HUES48 (cell line): ENCODE measurements around the gene COX7B.
"Not testable (repeated sequence)": the region's sequence is repeated elsewhere in the genome, so short reads cannot be mapped to it uniquely, and the experiment has no call there.

Experiments used
- H3K27ac ChIP-seq: one replicate; pipeline ENCODE4 v1.7.0; 2013; ENCODE audit warnings: low read depth, low read length, inconsistent platforms
- H3K27me3 ChIP-seq: 2 replicates; pipeline ENCODE4 v1.6.1; 2013; ENCODE audit warnings: mild to moderate bottlenecking, low read length; ENCODE audit not compliant: control insufficient read depth, insufficient read depth
- H3K36me3 ChIP-seq: 2 replicates; pipeline ENCODE4 v1.6.1; 2013; ENCODE audit warnings: low read length; ENCODE audit not compliant: control insufficient read depth, insufficient read depth
- H3K4me1 ChIP-seq: 2 replicates; pipeline ENCODE4 v1.6.1; 2013; ENCODE audit warnings: mild to moderate bottlenecking, low read length; ENCODE audit not compliant: control insufficient read depth, insufficient read depth
- H3K4me3 ChIP-seq: 2 replicates; pipeline ENCODE4 v1.5.1; 2013; ENCODE audit warnings: mild to moderate bottlenecking, low read depth, low read length
- H3K9ac ChIP-seq: 2 replicates; pipeline ENCODE4 v1.6.1; 2013; ENCODE audit warnings: mild to moderate bottlenecking, low read depth, low read length, moderate library complexity
- H3K9me3 ChIP-seq: 2 replicates; pipeline ENCODE4 v1.6.1; 2013; ENCODE audit warnings: low read length; ENCODE audit not compliant: control insufficient read depth, insufficient read depth

COX7B gene, protein sequence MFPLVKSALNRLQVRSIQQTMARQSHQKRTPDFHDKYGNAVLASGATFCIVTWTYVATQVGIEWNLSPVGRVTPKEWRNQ

DNA sequence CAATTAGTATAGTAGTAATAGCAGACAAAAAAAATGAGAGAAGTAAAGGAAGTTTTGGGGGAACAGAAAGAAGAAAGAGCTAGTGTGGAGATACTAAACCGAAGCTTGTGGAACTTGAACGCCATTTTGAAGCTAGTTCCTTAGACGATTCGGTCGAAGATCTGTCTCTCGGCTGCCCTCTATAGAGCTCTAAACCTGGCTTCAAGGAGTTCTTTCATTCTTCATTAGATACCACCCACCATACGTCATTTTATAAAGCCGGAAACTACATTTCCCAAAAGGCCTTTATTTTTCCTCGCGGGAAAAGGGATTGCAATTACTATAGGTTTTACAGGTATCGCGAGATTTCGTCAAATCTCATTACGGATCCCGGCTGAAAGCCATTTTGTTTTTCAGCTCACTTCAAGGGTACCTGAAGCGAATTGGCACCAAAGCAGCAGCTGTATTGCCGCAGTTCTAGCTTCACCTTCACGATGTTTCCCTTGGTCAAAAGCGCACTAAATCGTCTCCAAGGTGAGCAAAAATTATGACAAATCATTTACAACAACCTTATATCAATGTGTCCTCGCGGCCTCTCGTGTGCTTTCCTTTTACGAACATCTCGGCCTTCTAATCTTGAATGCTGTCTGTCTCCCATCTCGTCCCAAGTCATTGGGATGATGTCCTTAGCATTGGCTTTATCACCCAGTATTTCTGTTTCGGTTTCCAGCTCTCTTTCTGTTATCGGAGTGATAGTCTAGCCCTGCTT lies at the start of gene COX7B:
COX7B (plus strand) TSS at position 388 of the 748 bp plus-strand sequence; CDS start at position 474, 86 bp downstream.
- Histone ChIP-seq H3K27me3 (no peaks in the 10 kb centered on the region), H3K9me3 (peaks cover 27% of the 10 kb centered on the region), H3K36me3 (peaks cover 20% of the 10 kb centered on the region), H3K27ac (peak within 1 kb of the TSS; percentile 94), H3K9ac (peak within 1 kb of the TSS; percentile 89), H3K4me1 (no peaks in the 10 kb centered on the region), H3K4me3 (peak within 1 kb of the TSS; percentile 94)

GRCh38 chrX:77875372-77875771 lies 23.9 kb upstream of the COX7B start:
- Histone ChIP-seq H3K4me3 (no peak overlapping the region), H3K4me1 (no peaks in the 10 kb centered on the region), H3K27ac (no peak overlapping the region), H3K27me3 (no peaks in the 10 kb centered on the region), H3K9me3 (peaks cover 16% of the 10 kb centered on the region), H3K9ac (no peak overlapping the region), H3K36me3 (peaks cover 25% of the 10 kb centered on the region)

- H3K36me3 ChIP-seq, H3K27me3 ChIP-seq, H3K4me1 ChIP-seq, H3K9ac ChIP-seq, H3K27ac ChIP-seq, H3K4me3 ChIP-seq: not testable (repeated sequence)
- H3K9me3 ChIP-seq: peaks cover 15% of the 10 kb centered on the region; the same call in 1 of the 2 replicates
Observed at GRCh38 chrX:77881418-77881817, 17.9 kb upstream of the COX7B start.

DNA sequence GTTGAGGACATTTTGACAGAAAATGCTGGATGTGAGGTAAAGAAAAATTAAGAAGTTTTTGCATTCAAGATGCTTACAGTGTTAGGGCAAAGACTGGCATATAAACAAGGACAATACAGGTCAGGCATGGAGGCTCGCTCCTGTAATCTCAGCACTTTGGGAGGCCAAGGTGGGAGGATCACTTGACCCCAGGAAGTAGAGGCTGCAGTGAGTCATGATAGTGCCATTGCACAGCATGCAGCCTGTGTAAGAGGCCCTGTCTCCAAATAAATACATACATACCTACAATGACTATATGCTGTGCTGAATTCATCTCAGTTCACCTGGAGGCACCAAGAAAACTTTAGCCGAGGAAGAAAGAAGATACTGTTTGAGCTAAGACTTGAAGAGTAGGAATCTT lies 6.4 kb upstream of the COX7B start:
- no peaks in the 10 kb centered on the region for H3K36me3 ChIP-seq
- no peaks in the 10 kb centered on the region for H3K4me1 ChIP-seq
- H3K4me3 ChIP-seq: no peak overlapping the region
- no peak overlapping the region for H3K9ac ChIP-seq
- no peak overlapping the region for H3K27ac ChIP-seq
- no peaks in the 10 kb centered on the region for H3K27me3 ChIP-seq
- peaks cover 15% of the 10 kb centered on the region for H3K9me3 ChIP-seq

DNA sequence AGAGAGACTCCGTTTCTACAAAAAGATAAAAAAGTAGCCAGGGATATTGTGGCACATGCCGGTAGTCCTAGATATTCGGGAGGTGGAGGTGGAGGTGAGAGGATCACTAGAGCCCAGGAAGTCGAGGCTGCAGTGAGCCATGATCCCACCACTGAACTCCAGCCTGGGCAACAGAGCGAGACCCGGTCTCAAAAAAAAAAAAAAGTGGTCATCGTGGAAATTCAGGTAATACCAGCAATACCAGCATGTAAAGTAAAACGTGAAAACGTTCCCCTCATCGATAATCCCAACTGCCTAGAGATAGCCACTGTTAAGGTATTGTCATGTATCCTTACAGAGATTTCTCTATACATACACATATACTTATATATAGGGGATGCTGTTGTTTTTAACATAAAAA lies 5.6 kb upstream of the COX7B start:
- peak overlapping the region; percentile 87; the same call in 1 of the 2 replicates for H3K4me3 ChIP-seq
- H3K27me3 ChIP-seq: no peaks in the 10 kb centered on the region
- no peak overlapping the region for H3K9ac ChIP-seq
- no peaks in the 10 kb centered on the region for H3K36me3 ChIP-seq
- H3K4me1 ChIP-seq: no peaks in the 10 kb centered on the region
- H3K27ac ChIP-seq: no peak overlapping the region
- H3K9me3 ChIP-seq: peaks cover 15% of the 10 kb centered on the region

DNA sequence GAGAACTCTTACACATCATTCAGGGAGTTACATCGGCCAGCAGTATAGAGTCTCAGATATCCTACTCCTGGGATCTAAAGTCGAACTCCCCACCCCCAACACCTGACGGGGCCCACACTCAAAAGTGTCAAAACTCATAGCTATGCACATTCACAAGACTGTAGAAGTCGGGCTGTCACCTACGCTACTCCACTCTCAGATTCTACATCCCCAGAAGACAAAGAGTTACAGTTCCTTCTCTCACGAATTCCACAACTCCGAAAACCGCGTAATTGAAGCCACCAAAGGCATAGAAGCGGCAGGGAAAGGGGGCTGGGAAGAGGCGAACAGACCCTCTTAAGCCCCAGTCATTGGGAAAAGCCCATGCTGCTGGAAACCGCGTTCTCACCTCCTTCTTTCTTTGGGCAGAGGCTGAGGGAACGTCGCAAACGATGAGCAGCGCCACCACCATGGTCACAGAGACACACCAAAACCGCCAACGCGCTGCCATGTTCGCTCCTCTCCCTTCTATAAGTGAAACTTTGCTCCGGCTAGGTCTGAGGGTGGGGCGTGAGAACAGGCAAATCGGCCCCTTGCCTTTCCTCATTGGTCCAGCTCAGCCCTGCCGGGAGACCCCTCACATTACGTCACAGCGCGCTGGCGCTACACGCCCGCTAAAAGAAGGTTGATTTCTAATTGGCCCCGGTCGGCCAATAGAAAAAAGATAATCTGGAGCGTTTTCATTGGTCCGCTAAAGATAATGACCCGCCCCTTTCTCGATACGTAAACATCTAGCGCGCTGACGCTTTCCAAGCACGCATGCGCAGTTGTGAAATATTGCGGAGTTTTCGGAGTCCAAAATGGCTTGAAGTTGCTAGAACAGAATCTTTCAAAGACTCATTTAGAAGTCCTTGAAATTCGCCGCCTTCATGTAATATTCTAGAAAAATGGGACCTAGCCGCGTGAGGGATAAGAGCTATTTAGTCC lies 4.1 kb upstream of the COX7B start, which contains the start of gene MAGT1:
MAGT1 (minus strand) TSS at position 515 of the 966 bp plus-strand sequence; CDS start at position 490, 25 bp downstream.
- Histone ChIP-seq H3K4me1 (no peaks in the 10 kb centered on the region), H3K4me3 (peak within 1 kb of the TSS; percentile 87), H3K27me3 (no peaks in the 10 kb centered on the region), H3K9me3 (peaks cover 21% of the 10 kb centered on the region), H3K9ac (peak within 1 kb of the TSS; percentile 83), H3K36me3 (no peaks in the 10 kb centered on the region), H3K27ac (peak within 1 kb of the TSS; percentile 87)

GRCh38 chrX:77900688-77901087 lies 1.4 kb downstream of the COX7B start:
- no peak overlapping the region for H3K27ac ChIP-seq
- H3K9me3 ChIP-seq: peaks cover 25% of the 10 kb centered on the region
- H3K4me3 ChIP-seq: peak overlapping the region; percentile 94
- H3K36me3 ChIP-seq: peaks cover 29% of the 10 kb centered on the region
- H3K4me1 ChIP-seq: no peaks in the 10 kb centered on the region
- peak overlapping the region; percentile 89 for H3K9ac ChIP-seq
- no peaks in the 10 kb centered on the region for H3K27me3 ChIP-seq

GRCh38 chrX:77901506-77901905 lies 2.2 kb downstream of the COX7B start:
- Histone ChIP-seq H3K27ac (no peak overlapping the region), H3K4me1 (no peaks in the 10 kb centered on the region), H3K36me3 (peaks cover 29% of the 10 kb centered on the region), H3K4me3 (peak overlapping the region; percentile 26; the same call in 1 of the 2 replicates), H3K9me3 (peaks cover 25% of the 10 kb centered on the region), H3K27me3 (no peaks in the 10 kb centered on the region), H3K9ac (no peak overlapping the region)

DNA sequence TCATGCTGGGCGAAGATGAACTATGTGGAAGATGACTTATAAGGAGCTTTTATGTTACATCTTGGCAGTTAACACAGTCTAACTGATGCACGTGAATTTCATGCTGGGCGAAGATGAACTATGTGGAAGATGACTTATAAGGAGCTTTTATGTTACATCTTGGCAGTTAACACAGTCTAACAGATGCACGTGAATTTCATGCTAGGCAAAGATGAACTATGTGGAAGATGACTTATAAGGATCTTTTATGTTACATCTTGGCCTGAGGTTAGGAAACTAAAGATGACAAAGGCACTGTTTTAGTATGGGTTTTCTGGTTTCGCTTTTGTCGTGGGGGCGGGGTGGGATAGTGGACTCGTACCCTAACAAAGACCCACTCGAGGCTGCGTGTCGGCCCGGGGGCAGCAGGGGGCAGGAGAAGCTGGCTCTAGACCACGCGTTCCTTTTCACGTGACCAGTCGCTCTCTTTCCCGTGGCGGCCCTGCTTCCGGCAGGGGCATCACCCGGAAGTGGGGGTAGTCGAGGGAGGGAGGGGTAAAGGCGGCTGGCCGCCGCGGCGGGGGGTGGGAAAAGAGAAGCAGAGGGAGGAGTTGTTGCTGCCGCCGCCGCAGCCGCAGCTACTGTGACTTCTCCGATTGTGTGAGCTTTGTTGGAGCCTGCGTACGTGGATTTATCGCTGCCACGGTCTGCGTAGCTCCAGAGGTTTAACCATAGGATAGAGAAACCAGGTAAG lies 11.0 kb downstream of the COX7B start, which contains the start of gene ATP7A:
ATP7A (plus strand) TSS at position 586 of the 733 bp plus-strand sequence. CDS start 60,949 bp downstream, outside the sequence.
- Histone ChIP-seq H3K4me1 (no peaks in the 10 kb centered on the region), H3K9ac (peak within 1 kb of the TSS; percentile 46), H3K27me3 (no peaks in the 10 kb centered on the region), H3K27ac (peak within 1 kb of the TSS; percentile 74), H3K36me3 (no peaks in the 10 kb centered on the region), H3K9me3 (peaks cover 15% of the 10 kb centered on the region), H3K4me3 (peak within 1 kb of the TSS; percentile 72)

GRCh38 chrX:77917294-77917933 lies 18.1 kb downstream of the COX7B start:
- Histone ChIP-seq H3K9me3 (peaks cover 35% of the 10 kb centered on the region), H3K9ac (no peak overlapping the region), H3K4me3 (no peak overlapping the region), H3K36me3 (no peaks in the 10 kb centered on the region), H3K4me1 (no peaks in the 10 kb centered on the region), H3K27me3 (no peaks in the 10 kb centered on the region), H3K27ac (no peak overlapping the region)
